SIG-M5 treated with dmso at 0.1 percent for 504 hours (cell line): Measurements from ENCODE around the gene GPX5.
"Not testable (repeated sequence)": the region's sequence is repeated elsewhere in the genome, so short reads cannot be mapped to it uniquely, and the experiment has no call there.

Source experiments
- DNase-seq: peaks from one replicate; lab custom pipeline; 2025; ENCODE audit not compliant: unreplicated experiment; lab: John Stamatoyannopoulos, UW

Gene GPX5

GRCh38 chr6:28511628-28512300, 13.9 kb upstream of the GPX5 start:
- no peak for DNase-seq

- not testable (repeated sequence) for DNase-seq
Observed at GRCh38 chr6:28512387-28512786, 13.3 kb upstream of the GPX5 start.

- no peak for DNase-seq
Observed at GRCh38 chr6:28515676-28516075, 10.0 kb upstream of the GPX5 start, which contains the start of gene GPX6. GPX6 (minus strand) TSS chr6:28515793; CDS start chr6:28515743, 50 bp downstream.

GRCh38 chr6:28517964-28518363, 7.7 kb upstream of the GPX5 start:
- DNase-seq = no peak

GRCh38 chr6:28522594-28523240, 3.0 kb upstream of the GPX5 start:
- DNase-seq = no peak

- no peak for DNase-seq
Observed at GRCh38 chr6:28523241-28523622, 2.4 kb upstream of the GPX5 start.

GRCh38 chr6:28530777-28531176, 5.1 kb downstream of the GPX5 start:
- no peak for DNase-seq

- DNase-seq = no peak
Observed at GRCh38 chr6:28531479-28532128, 5.9 kb downstream of the GPX5 start.

GRCh38 chr6:28534306-28534705, 8.6 kb downstream of the GPX5 start:
- no peak for DNase-seq

- DNase-seq = no peak
Observed at GRCh38 chr6:28534875-28535274, 9.2 kb downstream of the GPX5 start.

- no peak for DNase-seq
Observed at GRCh38 chr6:28537065-28537464, 11.4 kb downstream of the GPX5 start.

- DNase-seq = no peak
Observed at GRCh38 chr6:28537509-28538140, 11.9 kb downstream of the GPX5 start.

GRCh38 chr6:28541996-28542395, 16.3 kb downstream of the GPX5 start:
- DNase-seq = no peak

- peak; percentile 43 for DNase-seq
Observed at GRCh38 chr6:28542440-28543296, 17.0 kb downstream of the GPX5 start.

GRCh38 chr6:28543651-28544610, 18.2 kb downstream of the GPX5 start:
- peak; percentile 9 for DNase-seq

- DNase-seq = no peak
Observed at GRCh38 chr6:28545955-28546354, 20.3 kb downstream of the GPX5 start.

- not testable (repeated sequence) for DNase-seq
Observed at GRCh38 chr6:28547003-28547402, 21.3 kb downstream of the GPX5 start.

- DNase-seq = no peak
Observed at GRCh38 chr6:28551891-28552666, 26.4 kb downstream of the GPX5 start.
